Left renal cortex interstitium (tissue), 4 donors: Measurements from ENCODE around the gene CENPW. TPM values are rescaled to one million over a fixed set of nuclear protein-coding genes. Genes with fewer than 3 reads are reported as not detected.

Source experiments
- DNase-seq, 4 donors: peaks; one replicate each; pipeline ENCODE4 v3.0.0-alpha.2; 2013; ENCODE audit warnings: low read depth in 4 of 4, low spot score in 2 of 4, missing footprints in 1 of 4
- polyA plus RNA-seq, 4 donors: library from polyadenylated mRNA; unstranded; fragments of 120-200 nt; gene quantifications; one replicate each; pipeline ENCODE4 v1.2.1, GENCODE V29; 2013; ENCODE audit not compliant: insufficient read length in 4 of 4

The CENPW gene
- polyA plus RNA-seq, 4 donors, result 25.9 to 33.0 (median 28.2) TPM

DNA sequence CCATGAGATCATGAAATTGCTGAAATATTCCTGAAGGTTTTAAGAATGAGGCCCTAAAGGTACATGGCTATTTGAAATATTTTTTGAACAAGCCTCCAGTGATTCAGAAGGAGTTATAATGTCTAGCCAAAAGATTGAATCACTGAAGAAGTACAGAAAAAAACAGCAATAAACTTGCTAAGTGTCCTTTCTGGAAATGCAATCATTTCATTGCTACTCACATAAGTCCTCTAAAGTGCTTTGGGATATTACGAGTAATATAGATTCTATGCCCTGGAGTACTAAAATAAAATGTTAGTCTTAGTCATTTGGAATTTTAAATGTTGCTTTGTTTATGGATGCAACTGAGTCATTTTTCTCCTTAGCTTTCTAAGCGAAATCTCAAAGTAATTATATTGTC lies 32.7 kb downstream of the CENPW start:
- no peak for DNase-seq

DNA sequence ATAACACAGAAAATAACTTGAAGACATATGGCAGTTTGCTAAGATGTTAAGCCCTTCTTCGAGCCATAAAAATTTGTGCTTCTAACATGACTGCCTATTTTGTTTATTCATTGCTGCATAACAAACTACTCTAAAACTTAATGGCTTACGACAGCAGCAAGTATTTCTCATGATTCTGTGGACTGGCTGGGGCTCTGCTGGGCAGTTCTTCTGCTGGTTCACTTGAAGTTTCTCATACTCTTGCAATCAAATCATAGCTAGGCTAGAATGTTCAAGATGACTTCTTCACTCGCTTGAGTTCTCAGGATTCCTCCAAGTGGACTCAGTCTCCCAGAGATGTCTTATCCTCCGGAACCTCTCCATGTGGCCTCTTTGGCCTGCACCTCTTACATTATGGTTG lies 33.4 kb downstream of the CENPW start:
- DNase-seq, result no peak

DNA sequence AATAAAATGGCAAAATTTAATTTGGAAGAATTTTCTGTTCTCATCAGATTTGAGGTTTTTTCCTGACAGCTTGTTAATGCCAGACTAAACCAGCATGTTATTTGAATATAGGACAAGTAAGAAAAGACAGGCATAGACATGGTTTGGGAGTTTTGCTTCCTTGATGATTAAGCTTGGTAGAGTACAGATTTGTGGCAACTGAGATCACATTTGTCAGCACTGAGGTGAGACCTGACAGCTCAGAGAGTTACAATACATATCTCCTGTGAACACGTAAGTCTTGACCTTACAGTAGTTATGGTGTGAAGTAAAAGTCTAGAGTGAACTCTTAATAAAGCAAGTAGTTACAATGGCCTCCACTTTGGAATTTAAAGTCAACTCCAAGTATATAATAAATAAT lies 34.5 kb downstream of the CENPW start:
- DNase-seq, result no peak

DNA sequence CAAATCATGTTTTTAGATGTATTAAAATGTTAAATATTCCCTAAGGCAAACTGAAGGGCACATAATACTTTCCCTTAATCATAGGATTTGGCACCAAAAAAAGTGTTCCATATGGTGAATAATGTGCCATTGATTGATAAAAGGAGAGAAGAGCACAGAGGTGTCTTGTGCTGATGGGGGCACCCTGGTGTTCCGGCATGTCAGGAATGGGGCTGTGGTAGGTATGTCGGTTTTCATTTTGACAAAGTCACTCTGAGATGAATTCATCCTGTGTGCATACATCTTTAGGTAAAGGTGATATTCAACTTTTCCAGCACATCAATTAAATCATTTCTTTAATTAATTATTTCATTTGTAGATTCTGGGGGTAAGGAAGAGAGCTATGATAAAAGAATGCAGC lies 36.8 kb downstream of the CENPW start:
- no peak for DNase-seq

DNA sequence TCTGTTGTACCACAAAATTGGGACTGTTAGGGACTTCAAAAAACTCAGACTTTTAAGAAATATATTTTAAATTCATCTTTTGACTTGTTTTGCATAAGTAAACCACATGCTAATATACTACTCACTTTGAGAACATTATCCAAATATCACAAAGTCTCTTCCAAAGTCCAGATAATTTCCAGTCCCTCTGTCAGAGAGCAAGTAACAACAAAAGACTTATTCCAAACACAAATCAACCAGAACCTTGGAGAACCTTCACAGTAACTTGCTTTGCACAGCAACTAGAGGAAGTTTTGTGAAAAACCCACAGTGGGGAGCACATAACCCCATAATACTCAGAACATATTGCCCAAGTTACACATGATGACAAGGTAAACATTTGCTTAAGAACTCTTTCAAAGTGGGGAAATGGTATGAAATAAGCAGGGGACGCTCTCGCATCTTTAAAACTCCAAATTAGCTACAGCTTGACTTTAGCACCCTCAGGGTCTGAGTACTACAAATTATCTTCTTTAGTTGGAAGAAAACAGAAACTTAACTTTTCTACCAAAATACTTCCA lies 37.8 kb downstream of the CENPW start:
- DNase-seq, result no peak

DNA sequence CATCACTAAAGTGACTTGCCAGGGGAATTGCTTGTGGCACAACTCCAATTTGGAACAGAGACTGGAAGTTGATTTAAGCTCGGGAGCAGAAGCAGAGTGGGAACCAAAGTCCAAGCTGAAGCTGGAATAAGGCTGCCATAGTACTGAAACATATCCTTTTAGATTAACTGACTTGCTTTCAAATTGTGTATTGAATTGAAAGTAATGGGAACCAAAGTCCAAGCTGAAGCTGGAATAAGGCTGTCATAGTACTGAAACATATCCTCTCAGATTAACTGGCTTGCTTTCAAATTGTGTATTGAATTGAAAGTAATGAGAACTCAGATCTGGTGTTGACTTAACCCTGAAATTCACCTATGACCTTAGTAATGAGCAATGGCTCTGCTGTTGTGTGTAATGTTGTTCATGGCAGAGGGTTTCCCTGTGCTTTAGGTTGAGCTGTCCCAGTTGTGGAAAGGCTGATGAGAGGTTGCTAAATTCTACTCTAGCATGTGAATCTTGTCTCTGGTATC lies 40.2 kb downstream of the CENPW start:
- DNase-seq, result no peak

DNA sequence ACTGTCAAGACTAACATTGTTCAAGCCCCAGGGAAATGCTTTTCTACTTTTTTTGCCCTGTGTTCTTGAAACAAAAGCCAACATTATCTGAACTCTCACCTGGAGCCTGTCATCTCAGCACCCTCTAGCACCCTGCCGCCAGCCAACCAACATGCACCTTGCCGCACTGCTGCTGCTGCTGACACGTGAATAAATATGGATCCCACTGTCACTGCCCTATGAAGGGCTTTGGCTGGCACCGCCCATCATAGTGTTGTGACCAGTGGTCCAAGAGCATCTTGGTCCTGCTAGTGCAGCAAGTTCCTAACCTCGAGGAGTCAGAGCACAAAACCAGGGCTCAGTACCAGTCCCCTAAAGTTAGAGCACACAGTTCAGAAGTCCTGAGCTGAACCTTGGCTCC lies 41.6 kb downstream of the CENPW start:
- no peak for DNase-seq

DNA sequence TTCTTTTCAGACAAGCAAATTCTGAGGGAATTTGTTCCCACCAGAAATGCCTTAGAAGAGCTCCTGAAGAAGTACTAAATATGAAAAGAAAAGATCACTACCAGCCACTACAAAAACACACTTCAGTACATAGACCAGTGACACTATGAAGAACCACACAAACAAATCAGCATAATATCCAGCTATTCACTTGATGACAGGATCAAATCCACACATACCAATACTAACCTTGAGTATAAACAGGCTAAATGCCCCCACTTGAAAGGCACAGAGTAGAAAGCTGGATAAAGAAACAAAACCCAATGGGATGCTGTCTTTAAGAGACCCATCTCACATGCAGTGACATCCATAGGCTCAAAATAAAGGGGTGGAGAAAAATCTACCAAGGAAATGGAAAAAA lies 43.3 kb downstream of the CENPW start:
- no peak for DNase-seq

DNA sequence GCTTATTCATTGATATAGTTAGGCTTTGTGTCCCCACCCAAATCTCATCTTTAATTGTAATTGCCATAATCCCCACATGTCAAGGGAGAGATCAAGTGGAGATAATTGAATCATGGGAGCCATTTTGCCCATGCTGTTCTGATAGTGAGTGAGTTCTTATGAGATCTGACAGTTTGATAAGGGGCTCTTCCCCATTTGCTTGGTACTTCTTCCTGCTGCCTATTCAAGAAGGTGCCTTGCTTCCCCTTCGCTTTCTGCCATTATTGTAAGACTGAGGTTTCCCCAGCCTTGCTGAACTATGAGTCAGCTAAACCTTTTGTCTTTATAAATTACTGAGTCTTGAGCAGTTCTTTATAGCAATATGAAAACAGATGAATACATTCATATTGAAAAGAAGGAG lies 45.6 kb downstream of the CENPW start:
- no peak for DNase-seq

DNA sequence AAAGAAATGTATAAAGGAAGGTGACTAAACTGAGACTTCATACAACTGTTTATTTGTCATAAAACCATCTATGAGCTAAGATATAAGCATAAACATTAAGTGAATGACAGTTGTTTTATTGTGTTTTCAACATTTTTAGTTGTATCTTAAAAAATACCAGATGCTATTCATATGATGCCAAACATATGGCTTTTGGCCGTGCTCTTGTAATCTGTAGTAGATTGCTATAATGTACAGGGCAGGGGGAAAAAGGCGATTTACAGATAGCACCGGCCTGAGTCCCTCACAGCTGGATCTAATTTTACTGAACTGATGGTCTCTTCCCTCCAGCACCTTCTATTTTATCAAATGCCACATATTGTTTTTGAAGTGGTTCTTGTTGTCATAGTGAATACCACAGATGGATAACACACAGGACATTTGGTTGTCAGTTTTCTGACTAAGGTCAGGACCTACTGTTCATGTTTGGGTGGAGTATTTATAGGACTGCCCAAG lies 48.2 kb downstream of the CENPW start:
- DNase-seq, result peak in 2 of 4 donors; percentile 18 to 23

DNA sequence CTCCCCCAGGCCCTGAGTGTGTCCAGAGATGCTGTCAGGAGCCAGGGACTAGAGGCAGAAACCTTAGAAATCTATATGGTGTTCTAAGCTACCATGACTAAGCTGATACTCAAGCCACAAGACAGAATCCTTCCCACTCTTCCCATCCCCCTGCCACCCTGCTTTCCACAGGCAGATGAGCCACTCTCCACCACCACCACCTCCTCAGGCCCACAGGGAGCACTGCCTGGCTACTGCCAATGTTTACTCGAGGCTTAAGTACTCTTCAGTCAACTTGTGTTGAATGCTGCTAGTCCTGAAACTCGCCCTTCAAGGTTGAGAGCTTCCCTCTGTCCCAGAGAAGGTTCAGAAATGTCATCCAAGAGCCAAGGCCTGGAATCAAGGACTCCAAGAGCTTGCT lies 56.2 kb downstream of the CENPW start:
- DNase-seq, result no peak
